ENCODE measurements around the gene WNT7B.

GRCh38 chr22:45937960-45938359 lies 39.0 kb downstream of the WNT7B start:
- TF ChIP-seq SUZ12 (IDR thresholded peaks at IDR 0.05; ENCODE audit: extremely low read depth, insufficient read depth, insufficient read length): no peak
- TF ChIP-seq YY1 (IDR thresholded peaks at IDR 0.05; ENCODE audit: insufficient read depth, insufficient read length): no peak

All from NT2/D1 (cell line).